ENCODE results near the gene AASDHPPT. TPM values are rescaled to one million over a fixed set of nuclear protein-coding genes. Genes with fewer than 3 reads are reported as not detected.
"Not testable (repeated sequence)": the region's sequence is repeated elsewhere in the genome, so short reads cannot be mapped to it uniquely, and the experiment has no call there.

Gene AASDHPPT
- 43.8 and 45.7 TPM in 2 replicates for total RNA-seq

DNA sequence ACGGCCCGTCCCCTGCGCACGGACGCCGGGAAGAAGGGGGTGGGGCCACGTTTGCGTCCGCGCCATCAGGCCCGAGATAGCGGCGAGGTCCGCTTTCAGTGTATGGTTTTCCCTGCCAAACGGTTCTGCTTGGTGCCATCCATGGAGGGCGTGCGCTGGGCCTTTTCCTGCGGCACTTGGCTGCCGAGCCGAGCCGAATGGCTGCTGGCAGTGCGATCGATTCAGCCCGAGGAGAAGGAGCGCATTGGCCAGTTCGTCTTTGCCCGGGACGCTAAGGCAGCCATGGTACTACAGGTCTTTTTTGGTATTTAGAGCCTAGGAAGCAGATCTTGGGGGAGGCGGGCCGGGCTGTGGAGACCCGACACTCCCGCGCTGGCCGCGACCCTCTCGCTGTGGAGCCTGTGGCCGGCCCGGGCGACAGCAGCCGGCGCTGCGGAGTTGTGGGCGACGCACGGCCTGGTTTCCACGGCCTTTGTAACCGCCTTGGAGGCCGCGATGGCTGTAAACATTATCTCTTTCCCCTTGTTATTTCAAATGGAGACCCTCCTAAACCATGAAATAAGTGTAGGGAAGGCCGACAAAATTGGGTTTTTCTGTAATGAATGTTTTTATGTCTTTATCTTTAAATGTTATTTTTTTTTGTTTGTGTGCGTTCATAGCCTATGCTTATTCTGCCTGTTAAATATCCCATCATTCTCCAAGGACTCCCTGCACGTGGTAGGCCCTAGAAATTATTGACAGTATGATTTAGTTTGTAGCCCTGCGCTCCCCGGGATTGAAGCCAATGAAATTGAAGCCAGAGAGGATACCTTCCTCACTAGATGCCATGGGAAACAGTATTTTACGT is at the start of gene AASDHPPT:
AASDHPPT (plus strand) TSS at position 54 of the 847 bp plus-strand sequence; CDS start at position 103, 49 bp downstream.
- intact Hi-C loops (cut with micrococcal nuclease), result loop anchor here (1.0 to 10.0 kb wide), 5 partner anchors 13 to 1487 kb away; partner anchors contain the start of genes ALKBH8, CWF19L2 and MSANTD4
- DNase-seq, result no peak

GRCh38 chr11:106030609-106031008 is 46.9 kb upstream of the AASDHPPT start:
- no peak for DNase-seq
- Mint-ChIP-seq H3K27ac (no peak overlapping the region), H3K4me1 (peaks cover 3% of the 10 kb centered on the region), H3K36me3 (ENCODE audit: low read depth) (no peaks in the 10 kb centered on the region), H3K9me3 (peaks cover 28% of the 10 kb centered on the region), H3K4me3 (no peak overlapping the region), H3K27me3 (peaks cover 21% of the 10 kb centered on the region)
- intact Hi-C loops (cut with micrococcal nuclease), result loop anchor here (1.0 kb wide), 1 partner anchor 33 kb away; no protein-coding TSS in a partner anchor

More for the DNA sequence above, at the start of gene AASDHPPT:
- H3K27me3 Mint-ChIP-seq, result no peaks in the 10 kb centered on the region
- peak within 1 kb of the TSS; percentile 97 for H3K4me3 Mint-ChIP-seq
- H3K4me1 Mint-ChIP-seq, result peaks cover 43% of the 10 kb centered on the region
- no peaks in the 10 kb centered on the region for H3K9me3 Mint-ChIP-seq
- peak within 1 kb of the TSS; percentile 98 for H3K27ac Mint-ChIP-seq
- peaks cover 24% of the 10 kb centered on the region for H3K36me3 Mint-ChIP-seq (ENCODE audit: low read depth)

GRCh38 chr11:106031202-106031810 is 46.2 kb upstream of the AASDHPPT start:
- intact Hi-C loops (cut with micrococcal nuclease), result loop anchor here (1.0 kb wide), 1 partner anchor 32 kb away; no protein-coding TSS in a partner anchor
- Mint-ChIP-seq H3K4me1 (peaks cover 3% of the 10 kb centered on the region), H3K36me3 (ENCODE audit: low read depth) (no peaks in the 10 kb centered on the region), H3K27me3 (peaks cover 18% of the 10 kb centered on the region), H3K4me3 (no peak overlapping the region), H3K27ac (no peak overlapping the region), H3K9me3 (peaks cover 23% of the 10 kb centered on the region)
- no peak for DNase-seq

- no peaks in the 10 kb centered on the region for H3K36me3 Mint-ChIP-seq (ENCODE audit: low read depth)
- intact Hi-C loops (cut with micrococcal nuclease), result loop anchor here (1.0 kb wide), 1 partner anchor 31 kb away; no protein-coding TSS in a partner anchor
Observed at GRCh38 chr11:106031936-106032335, 45.5 kb upstream of the AASDHPPT start.

DNA sequence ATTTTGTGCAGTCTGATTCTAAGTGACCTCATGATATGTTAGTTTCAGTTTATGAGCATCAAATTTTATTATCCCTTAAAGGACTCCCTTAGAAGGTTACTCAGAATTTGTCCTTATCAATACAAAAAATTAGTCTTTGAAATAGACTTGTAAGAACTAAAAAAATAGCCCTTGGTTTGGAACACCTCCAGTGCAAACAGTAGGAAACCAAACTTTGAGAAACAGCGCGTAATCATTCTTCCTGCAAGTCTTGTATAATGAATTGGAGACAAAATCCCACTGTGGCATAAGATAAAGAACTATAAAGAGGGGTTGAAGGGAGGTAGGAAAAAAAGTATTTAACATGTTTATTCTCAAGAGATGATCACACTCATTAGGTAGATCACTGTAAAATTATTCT is 44.6 kb upstream of the AASDHPPT start:
- intact Hi-C loops (cut with micrococcal nuclease), result no loop called here
- Mint-ChIP-seq H3K27me3 (peaks cover 17% of the 10 kb centered on the region), H3K9me3 (peaks cover 10% of the 10 kb centered on the region), H3K36me3 (ENCODE audit: low read depth) (no peaks in the 10 kb centered on the region), H3K4me3 (no peak overlapping the region), H3K4me1 (peaks cover 3% of the 10 kb centered on the region), H3K27ac (no peak overlapping the region)
- DNase-seq, result no peak

More at GRCh38 chr11:106031936-106032335, 45.5 kb upstream of the AASDHPPT start:
- DNase-seq, result no peak
- Mint-ChIP-seq H3K4me1 (peaks cover 3% of the 10 kb centered on the region), H3K9me3 (peaks cover 18% of the 10 kb centered on the region), H3K4me3 (no peak overlapping the region), H3K27ac (no peak overlapping the region), H3K27me3 (peaks cover 18% of the 10 kb centered on the region)

DNA sequence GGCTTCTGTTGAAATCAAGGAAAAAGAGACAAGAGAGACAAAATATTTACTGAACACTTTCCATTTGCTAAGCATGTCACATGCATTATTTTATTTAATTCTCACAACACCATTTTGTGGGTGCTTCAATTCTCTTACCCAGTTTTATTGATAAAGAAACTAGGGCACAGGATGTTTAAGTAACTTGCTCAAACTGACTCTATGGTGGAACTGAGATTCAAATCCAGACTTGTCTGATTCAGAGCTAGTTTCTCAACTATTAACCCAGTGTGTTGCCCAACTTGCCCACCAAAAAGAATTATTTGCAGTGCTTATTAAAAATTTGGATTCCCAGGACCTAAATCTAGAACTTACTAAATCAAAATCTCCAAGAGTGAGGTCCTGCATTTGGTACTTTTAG is 33.9 kb upstream of the AASDHPPT start:
- no peaks in the 10 kb centered on the region for H3K36me3 Mint-ChIP-seq (ENCODE audit: low read depth)
- H3K4me1 Mint-ChIP-seq, result peaks cover 3% of the 10 kb centered on the region
- H3K27ac Mint-ChIP-seq, result no peak overlapping the region
- intact Hi-C loops (cut with micrococcal nuclease), result no loop called here
- H3K4me3 Mint-ChIP-seq, result no peak overlapping the region
- H3K9me3 Mint-ChIP-seq, result no peaks in the 10 kb centered on the region
- H3K27me3 Mint-ChIP-seq, result peaks cover 18% of the 10 kb centered on the region
- DNase-seq, result no peak

DNA sequence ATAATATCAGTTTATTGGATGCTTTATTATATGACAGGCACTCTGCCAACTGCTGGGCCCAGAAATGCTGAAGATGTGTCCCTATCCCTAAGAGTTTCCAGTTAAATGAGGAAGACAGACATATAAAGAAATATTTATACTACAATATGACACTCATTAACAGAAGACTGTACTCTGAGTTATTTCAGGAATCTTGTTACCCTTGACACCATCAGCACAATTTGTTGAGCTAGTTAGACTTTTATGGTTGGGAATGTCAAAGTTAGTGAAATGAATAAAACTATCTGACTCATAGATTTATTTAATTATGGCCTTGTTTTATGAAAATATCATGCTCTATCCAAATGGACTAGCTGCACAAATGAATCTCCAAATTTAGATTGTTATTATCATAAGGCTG is 29.8 kb upstream of the AASDHPPT start:
- H3K36me3 Mint-ChIP-seq (ENCODE audit: low read depth), result no peaks in the 10 kb centered on the region
- H3K9me3 Mint-ChIP-seq, result no peaks in the 10 kb centered on the region
- H3K27me3 Mint-ChIP-seq, result peaks cover 16% of the 10 kb centered on the region
- DNase-seq, result no peak
- no peak overlapping the region for H3K27ac Mint-ChIP-seq
- peaks cover 3% of the 10 kb centered on the region for H3K4me1 Mint-ChIP-seq
- H3K4me3 Mint-ChIP-seq, result no peak overlapping the region
- intact Hi-C loops (cut with micrococcal nuclease), result no loop called here

- no peaks in the 10 kb centered on the region for H3K4me1 Mint-ChIP-seq
- no peaks in the 10 kb centered on the region for H3K36me3 Mint-ChIP-seq (ENCODE audit: low read depth)
- no peaks in the 10 kb centered on the region for H3K9me3 Mint-ChIP-seq
- H3K27ac Mint-ChIP-seq, result no peak overlapping the region
- intact Hi-C loops (cut with micrococcal nuclease), result no loop called here
- H3K27me3 Mint-ChIP-seq, result peaks cover 9% of the 10 kb centered on the region
- H3K4me3 Mint-ChIP-seq, result no peak overlapping the region
- no peak for DNase-seq
Observed at GRCh38 chr11:106049727-106050476, 27.6 kb upstream of the AASDHPPT start.

DNA sequence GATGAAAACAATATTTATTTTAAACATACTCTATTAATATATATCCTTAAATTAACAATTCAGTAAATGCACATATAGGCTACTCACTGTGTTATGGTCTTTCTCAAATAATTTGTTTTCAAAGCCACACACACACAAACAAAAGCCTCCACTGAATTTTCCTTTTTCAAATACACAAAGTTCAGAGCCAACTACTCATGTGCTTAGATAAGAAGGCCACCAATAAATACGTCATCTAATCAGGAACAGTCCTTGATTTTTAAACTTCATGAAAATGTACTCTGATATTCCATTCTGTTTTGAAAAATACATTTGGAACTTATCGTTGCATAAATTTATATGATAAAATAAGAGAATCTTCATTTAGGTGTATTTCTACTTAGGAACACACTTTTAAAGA is 26.4 kb upstream of the AASDHPPT start:
- Mint-ChIP-seq H3K27ac (no peak overlapping the region), H3K27me3 (peaks cover 5% of the 10 kb centered on the region), H3K4me1 (no peaks in the 10 kb centered on the region), H3K9me3 (no peaks in the 10 kb centered on the region), H3K4me3 (no peak overlapping the region), H3K36me3 (ENCODE audit: low read depth) (no peaks in the 10 kb centered on the region)
- intact Hi-C loops (cut with micrococcal nuclease), result no loop called here
- DNase-seq, result no peak

DNA sequence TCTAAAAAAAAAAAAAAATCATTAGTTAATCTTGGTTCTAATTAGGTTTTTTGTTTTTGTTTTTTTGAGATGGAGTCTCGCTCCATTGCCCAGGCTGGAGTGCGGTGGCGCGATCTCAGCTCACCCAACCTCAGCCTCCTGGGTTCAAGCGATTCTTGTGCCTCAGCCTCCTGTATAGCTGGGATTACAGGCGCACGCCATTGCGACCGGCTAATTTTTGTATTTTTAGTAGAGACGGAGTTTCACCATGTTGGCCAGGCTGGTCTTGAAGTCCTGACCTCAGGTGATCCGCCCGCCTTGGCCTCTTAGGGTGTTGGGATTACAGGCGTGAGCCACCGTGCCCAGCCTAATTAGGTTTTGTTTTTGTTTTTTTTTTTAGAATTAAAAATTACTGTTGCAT is 19.1 kb upstream of the AASDHPPT start:
- H3K4me1 Mint-ChIP-seq; intact Hi-C loops (cut with micrococcal nuclease); H3K9me3 Mint-ChIP-seq; H3K27ac Mint-ChIP-seq; DNase-seq; H3K27me3 Mint-ChIP-seq; H3K4me3 Mint-ChIP-seq; H3K36me3 Mint-ChIP-seq (ENCODE audit: low read depth): not testable (repeated sequence)

DNA sequence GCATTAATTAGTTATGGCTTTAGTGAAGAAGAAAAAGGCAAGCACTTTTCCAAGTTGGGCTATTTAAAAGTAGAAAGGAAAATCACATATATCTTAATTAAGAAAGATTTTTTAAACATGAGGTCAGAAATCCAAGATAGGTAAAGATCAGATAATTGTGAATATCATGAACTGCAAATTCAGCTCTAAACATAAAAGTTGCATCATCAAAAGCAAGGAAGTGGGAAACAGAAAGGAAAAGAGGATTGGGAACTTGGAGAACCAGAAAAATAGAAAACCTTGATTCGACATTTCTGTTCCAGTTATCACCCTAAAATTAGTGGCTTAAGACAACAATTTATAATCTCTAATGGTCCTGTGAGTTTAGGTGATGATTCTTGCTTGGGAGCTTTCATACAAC is 17.8 kb upstream of the AASDHPPT start:
- Mint-ChIP-seq H3K4me3 (no peak overlapping the region), H3K27me3 (no peaks in the 10 kb centered on the region)
- intact Hi-C loops (cut with micrococcal nuclease), result no loop called here

GRCh38 chr11:106061249-106061784 is 16.1 kb upstream of the AASDHPPT start:
- no peak for DNase-seq
- no peak overlapping the region for H3K4me3 Mint-ChIP-seq
- H3K4me1 Mint-ChIP-seq, result peaks cover 8% of the 10 kb centered on the region
- H3K9me3 Mint-ChIP-seq, result no peaks in the 10 kb centered on the region
- H3K27ac Mint-ChIP-seq, result no peak overlapping the region
- H3K27me3 Mint-ChIP-seq, result no peaks in the 10 kb centered on the region
- intact Hi-C loops (cut with micrococcal nuclease), result no loop called here
- peaks cover 10% of the 10 kb centered on the region for H3K36me3 Mint-ChIP-seq (ENCODE audit: low read depth)

More for the DNA sequence above, 17.8 kb upstream of the AASDHPPT start:
- no peak overlapping the region for H3K27ac Mint-ChIP-seq
- H3K9me3 Mint-ChIP-seq, result no peaks in the 10 kb centered on the region
- peaks cover 5% of the 10 kb centered on the region for H3K36me3 Mint-ChIP-seq (ENCODE audit: low read depth)
- no peak for DNase-seq
- peaks cover 8% of the 10 kb centered on the region for H3K4me1 Mint-ChIP-seq
